Activated CD4-positive, CD25-positive, alpha-beta regulatory T cell treated with anti-CD3 and anti-CD28 coated beads, Interleukin-2, amount 50 U/mL, for 72 hours (primary cell): ENCODE measurements around the gene PCNX2.

Experiments
- DNase-seq: peaks from one replicate; pipeline ENCODE4 v3.0.0; 2021

Gene PCNX2

GRCh38 chr1:232979558-232979957 lies 316.0 kb downstream of the PCNX2 start:
- DNase-seq, result no peak

- DNase-seq, result no peak
Measured at GRCh38 chr1:232978815-232979214, 316.7 kb downstream of the PCNX2 start.

- no peak for DNase-seq
Measured at GRCh38 chr1:232978091-232978634, 317.4 kb downstream of the PCNX2 start.

- DNase-seq, result no peak
Measured at GRCh38 chr1:232974971-232975370, 320.6 kb downstream of the PCNX2 start.

GRCh38 chr1:232973652-232974611 lies 321.6 kb downstream of the PCNX2 start:
- DNase-seq, result no peak

- DNase-seq, result no peak
Measured at GRCh38 chr1:232970508-232970907, 325.0 kb downstream of the PCNX2 start.

- DNase-seq, result no peak
Measured at GRCh38 chr1:232969799-232970198, 325.7 kb downstream of the PCNX2 start.

- DNase-seq, result no peak
Measured at GRCh38 chr1:232968965-232969364, 326.6 kb downstream of the PCNX2 start.

GRCh38 chr1:232968391-232968790 lies 327.1 kb downstream of the PCNX2 start:
- DNase-seq, result no peak

- DNase-seq, result no peak
Measured at GRCh38 chr1:232966663-232967062, 328.9 kb downstream of the PCNX2 start.

- DNase-seq, result no peak
Measured at GRCh38 chr1:232965912-232966217, 329.7 kb downstream of the PCNX2 start.

GRCh38 chr1:232965124-232965911 lies 330.2 kb downstream of the PCNX2 start:
- no peak for DNase-seq

- no peak for DNase-seq
Measured at GRCh38 chr1:232964601-232965000, 330.9 kb downstream of the PCNX2 start.

GRCh38 chr1:232962761-232963745 lies 332.5 kb downstream of the PCNX2 start:
- no peak for DNase-seq

- DNase-seq, result no peak
Measured at GRCh38 chr1:232958067-232958466, 337.5 kb downstream of the PCNX2 start.

GRCh38 chr1:232956081-232956480 lies 339.4 kb downstream of the PCNX2 start:
- no peak for DNase-seq

GRCh38 chr1:232954594-232955365 lies 340.7 kb downstream of the PCNX2 start:
- no peak for DNase-seq

- DNase-seq, result no peak
Measured at GRCh38 chr1:232952514-232953499, 342.7 kb downstream of the PCNX2 start.

- no peak for DNase-seq
Measured at GRCh38 chr1:232951605-232952004, 343.9 kb downstream of the PCNX2 start.

GRCh38 chr1:232951180-232951579 lies 344.3 kb downstream of the PCNX2 start:
- no peak for DNase-seq
